ENCODE data around the gene MROH2A. TPM values are rescaled to one million over a fixed set of nuclear protein-coding genes. Genes with fewer than 3 reads are reported as not detected.

Gene MROH2A
- total and polyA plus RNA-seq, 8 donors = 1.1 to 4.0 (median 1.4) TPM; not detected in 5

- TF ChIP-seq CTCF (IDR thresholded peaks at IDR 0.05) (no peak), POLR2AphosphoS5 (IDR thresholded peaks at IDR 0.05) (no peak), EP300 (IDR thresholded peaks at IDR 0.05) (no peak), POLR2A (IDR thresholded peaks at IDR 0.05) (no peak)
- Histone ChIP-seq H3K4me1 (no peaks in the 10 kb centered on the region), H3K27ac (no peak overlapping the region), H3K36me3 (peaks cover 0 to 13% (median 4%) of the 10 kb centered on the region in 4 donors), H3K9me3 (no peaks in the 10 kb centered on the region), H3K4me3 (no peak overlapping the region), H3K27me3 (no peaks in the 10 kb centered on the region)
- no peak for DNase-seq
- WGBS, 5 donors = 93 to 96% (median 94%) methylated on average over 9 of the region's 9 CpGs
- intact Hi-C loops (cut with DNase I; ENCODE audit: low total_unique reads) = no loop called here
These were observed 8.9 kb upstream of the MROH2A start for GRCh38 chr2:233769260-233769659.

GRCh38 chr2:233772153-233772552 is 6.0 kb upstream of the MROH2A start:
- Histone ChIP-seq H3K27ac (no peak overlapping the region), H3K4me1 (no peaks in the 10 kb centered on the region), H3K4me3 (no peak overlapping the region), H3K9me3 (peaks cover 3 to 19% (median 9%) of the 10 kb centered on the region in 4 donors), H3K36me3 (peaks cover 0 to 13% (median 4%) of the 10 kb centered on the region in 4 donors), H3K27me3 (no peaks in the 10 kb centered on the region)
- DNase-seq = no peak
- intact Hi-C loops (cut with DNase I; ENCODE audit: low total_unique reads) = no loop called here
- no peak for TF ChIP-seq CTCF (IDR thresholded peaks at IDR 0.05)
- TF ChIP-seq EP300 (IDR thresholded peaks at IDR 0.05) = no peak
- no peak for TF ChIP-seq POLR2A (IDR thresholded peaks at IDR 0.05)
- no peak for TF ChIP-seq POLR2AphosphoS5 (IDR thresholded peaks at IDR 0.05)
- 90 to 93% (median 92%) methylated on average over 16 of the region's 16 CpGs for WGBS, 5 donors

- peaks cover 3 to 20% (median 10%) of the 10 kb centered on the region in 4 donors for H3K9me3 ChIP-seq
- H3K27me3 ChIP-seq = no peaks in the 10 kb centered on the region
- peaks cover 0 to 13% (median 4%) of the 10 kb centered on the region in 4 donors for H3K36me3 ChIP-seq
- no peak for DNase-seq
- H3K4me1 ChIP-seq = no peaks in the 10 kb centered on the region
- intact Hi-C loops (cut with DNase I; ENCODE audit: low total_unique reads) = no loop called here
- TF ChIP-seq POLR2A (IDR thresholded peaks at IDR 0.05) = no peak
- no peak overlapping the region for H3K27ac ChIP-seq
- no peak overlapping the region for H3K4me3 ChIP-seq
- WGBS, 5 donors = 64 to 75% (median 73%) methylated on average over 5 of the region's 5 CpGs
These were observed 5.5 kb upstream of the MROH2A start for GRCh38 chr2:233772583-233772982.

GRCh38 chr2:233773854-233774253 is 4.3 kb upstream of the MROH2A start:
- TF ChIP-seq POLR2A (IDR thresholded peaks at IDR 0.05) = no peak
- no peak for TF ChIP-seq CTCF (IDR thresholded peaks at IDR 0.05)
- TF ChIP-seq EP300 (IDR thresholded peaks at IDR 0.05) = no peak
- H3K9me3 ChIP-seq = peaks cover 3 to 20% (median 10%) of the 10 kb centered on the region in 4 donors
- H3K4me3 ChIP-seq = no peak overlapping the region
- no peaks in the 10 kb centered on the region for H3K27me3 ChIP-seq
- no peak overlapping the region for H3K27ac ChIP-seq
- WGBS, 5 donors = 86 to 92% (median 91%) methylated on average over 5 of the region's 5 CpGs
- H3K4me1 ChIP-seq = no peaks in the 10 kb centered on the region
- H3K36me3 ChIP-seq = peaks cover 0 to 13% (median 4%) of the 10 kb centered on the region in 4 donors
- intact Hi-C loops (cut with DNase I; ENCODE audit: low total_unique reads) = no loop called here
- no peak for DNase-seq

- Histone ChIP-seq H3K9me3 (peaks cover 3 to 20% (median 10%) of the 10 kb centered on the region in 4 donors), H3K4me1 (no peaks in the 10 kb centered on the region), H3K36me3 (peaks cover 0 to 5% (median 2%) of the 10 kb centered on the region in 4 donors), H3K27ac (no peak overlapping the region), H3K27me3 (no peaks in the 10 kb centered on the region), H3K4me3 (no peak overlapping the region)
- no peak for DNase-seq
- TF ChIP-seq POLR2A (IDR thresholded peaks at IDR 0.05) (no peak), EP300 (IDR thresholded peaks at IDR 0.05) (no peak), POLR2AphosphoS5 (IDR thresholded peaks at IDR 0.05) (no peak), CTCF (IDR thresholded peaks at IDR 0.05) (no peak)
- 94 to 99% (median 97%) methylated on average over 6 of the region's 6 CpGs for WGBS, 5 donors
- intact Hi-C loops (cut with DNase I; ENCODE audit: low total_unique reads) = no loop called here
These were observed 2.7 kb upstream of the MROH2A start for GRCh38 chr2:233775414-233775813.

Data from stomach (tissue), 9 donors.